Raji (cell line): Measurements from ENCODE around the gene ZNF862.

ENCODE experiments used
- POLR2A ChIP-seq: IDR thresholded peaks from 2 replicates; pipeline ENCODE4 v1.6.1; 2011; ENCODE audit warnings: low read depth, low read length, control low read depth; ENCODE audit not compliant: insufficient read depth

Gene ZNF862

DNA sequence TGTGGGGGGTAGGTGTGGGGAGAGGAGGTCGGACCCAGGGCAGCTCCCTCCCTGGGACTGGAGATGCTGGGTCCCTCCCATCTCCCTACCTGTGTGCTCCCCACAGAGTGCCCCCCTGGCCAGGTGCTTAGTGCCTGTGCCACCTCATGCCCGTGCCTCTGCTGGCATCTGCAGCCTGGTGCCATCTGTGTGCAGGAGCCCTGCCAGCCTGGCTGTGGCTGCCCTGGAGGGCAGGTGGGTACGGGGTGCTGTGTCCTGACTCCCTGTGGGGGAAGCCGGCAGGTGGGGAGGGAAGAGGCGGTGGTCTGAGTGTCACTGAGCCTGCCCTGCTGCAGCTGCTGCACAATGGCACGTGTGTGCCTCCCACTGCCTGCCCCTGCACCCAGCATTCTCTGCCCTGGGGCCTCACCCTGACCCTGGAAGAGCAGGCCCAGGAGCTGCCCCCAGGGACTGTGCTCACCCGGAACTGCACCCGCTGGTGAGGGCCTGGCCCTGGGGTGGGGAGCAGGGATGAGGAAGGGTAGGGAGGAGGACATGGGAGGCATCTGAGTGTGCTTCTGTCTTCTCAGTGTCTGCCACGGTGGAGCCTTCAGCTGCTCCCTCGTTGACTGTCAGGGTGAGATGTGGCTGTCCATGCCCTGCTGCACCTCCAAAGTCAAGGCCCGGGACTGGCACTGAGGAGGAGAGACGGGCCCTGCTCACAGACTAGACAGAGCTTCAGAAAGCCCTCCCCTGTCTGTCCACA is 11.7 kb upstream of the ZNF862 start:
- no peak for TF ChIP-seq POLR2A

DNA sequence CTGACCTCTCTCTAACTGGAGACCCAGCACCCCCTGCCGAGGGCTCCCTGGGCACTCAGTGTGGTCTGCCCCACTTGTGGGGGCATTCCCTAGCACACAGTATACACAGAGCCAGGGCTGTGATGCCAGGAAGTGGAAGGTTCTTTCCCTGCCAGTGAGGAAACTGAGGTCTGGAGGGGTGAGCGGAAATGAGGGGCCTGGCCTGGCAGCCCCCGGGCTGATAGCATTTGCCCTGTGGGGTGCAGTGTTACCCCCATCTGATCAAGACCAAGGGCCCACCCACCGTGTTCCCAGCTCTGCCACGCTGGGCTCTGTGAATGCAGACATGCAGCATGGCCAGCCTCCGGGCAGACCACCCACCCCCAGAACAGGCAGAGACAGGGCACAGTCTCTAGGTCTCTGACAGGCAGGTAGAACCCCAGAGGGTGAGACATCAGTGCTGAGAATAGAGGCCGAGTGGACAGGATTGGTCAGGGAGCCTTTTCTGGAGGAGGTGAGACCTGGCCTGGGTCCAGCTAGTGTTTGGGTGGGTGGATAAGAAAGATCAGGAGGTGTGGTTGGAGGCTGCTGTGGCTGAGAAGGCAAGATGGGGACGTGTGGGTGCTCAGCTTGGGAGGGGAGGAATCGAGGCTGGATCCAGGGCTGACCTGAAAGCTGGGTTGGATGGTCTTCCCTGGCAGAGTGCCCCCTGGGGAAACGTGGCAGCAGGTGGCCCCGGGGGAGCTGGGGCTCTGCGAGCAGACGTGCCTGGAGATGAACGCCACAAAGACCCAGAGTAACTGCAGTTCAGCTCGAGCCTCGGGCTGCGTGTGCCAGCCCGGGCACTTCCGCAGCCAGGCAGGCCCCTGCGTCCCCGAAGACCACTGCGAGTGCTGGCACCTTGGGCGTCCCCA is 10.8 kb upstream of the ZNF862 start:
- no peak for TF ChIP-seq POLR2A

DNA sequence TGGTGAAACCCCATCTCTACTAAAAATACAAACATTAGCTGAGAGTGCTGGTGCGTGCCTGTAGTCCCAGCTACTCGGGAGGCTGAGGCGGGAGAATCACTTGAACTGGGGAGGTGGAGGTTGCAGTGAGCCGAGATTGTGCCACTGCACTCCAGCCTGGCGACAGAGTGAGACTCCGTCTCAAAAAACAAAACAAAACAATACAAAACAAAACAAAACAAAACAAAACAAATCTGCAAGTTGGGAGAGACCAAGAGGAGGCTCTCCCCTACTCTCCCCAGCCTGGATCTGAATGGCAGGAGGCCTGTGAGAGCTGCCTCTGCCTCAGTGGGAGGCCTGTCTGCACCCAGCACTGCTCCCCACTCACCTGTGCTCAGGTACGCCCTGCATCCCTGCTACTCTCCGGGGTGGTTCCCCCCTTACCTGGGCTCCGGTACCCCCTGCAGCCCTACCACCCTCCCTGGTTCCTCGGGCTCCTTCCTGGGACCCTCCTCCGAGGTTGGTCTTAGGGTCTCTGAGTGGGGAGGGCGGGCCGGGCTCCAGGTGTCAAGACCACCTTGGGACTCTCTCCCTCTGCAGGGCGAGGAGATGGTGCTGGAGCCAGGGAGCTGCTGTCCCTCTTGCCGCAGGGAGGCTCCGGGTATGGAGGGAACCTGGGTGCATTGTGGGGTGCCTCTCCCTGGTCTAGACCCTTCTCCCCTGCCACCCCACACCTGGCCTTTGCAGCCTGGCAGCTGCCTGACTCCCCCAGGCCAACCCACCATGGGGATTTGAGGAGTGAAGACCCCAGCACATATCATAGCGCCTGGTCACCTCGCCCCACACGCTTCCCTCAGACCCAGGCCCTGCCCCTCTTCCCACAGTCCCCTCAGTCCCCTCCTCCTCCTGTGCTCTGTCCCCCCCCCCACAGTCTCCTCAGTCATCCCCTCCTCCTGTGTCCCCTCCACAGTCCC is 9.5 kb upstream of the ZNF862 start:
- no peak for TF ChIP-seq POLR2A

GRCh38 chr7:149830997-149831740 is 7.0 kb upstream of the ZNF862 start:
- TF ChIP-seq POLR2A: no peak

DNA sequence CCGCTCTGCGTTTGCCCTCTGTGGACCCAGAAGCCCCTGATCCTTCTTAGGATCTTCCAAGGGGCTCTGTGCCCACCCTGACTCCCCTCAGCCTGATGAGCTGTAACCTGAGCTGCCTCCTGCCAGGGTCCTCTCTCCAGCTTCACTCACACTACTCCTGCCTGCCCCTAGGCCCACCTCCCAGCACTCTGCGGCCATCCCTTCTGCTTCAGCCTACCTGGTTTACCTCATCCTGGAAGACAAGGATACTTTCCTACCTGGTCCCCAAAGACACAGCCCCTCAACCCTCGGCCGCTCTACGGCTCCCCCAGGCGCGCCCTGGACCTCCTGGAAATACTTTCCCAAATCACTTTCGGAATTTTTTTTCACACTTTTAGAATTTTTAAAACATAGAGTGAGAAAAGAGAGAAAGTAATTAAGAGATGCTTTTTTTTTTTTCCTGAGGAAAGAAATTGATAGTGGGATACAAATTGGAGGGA is 6.4 kb upstream of the ZNF862 start:
- no peak for TF ChIP-seq POLR2A

GRCh38 chr7:149832332-149833041 is 5.7 kb upstream of the ZNF862 start:
- TF ChIP-seq POLR2A: no peak

DNA sequence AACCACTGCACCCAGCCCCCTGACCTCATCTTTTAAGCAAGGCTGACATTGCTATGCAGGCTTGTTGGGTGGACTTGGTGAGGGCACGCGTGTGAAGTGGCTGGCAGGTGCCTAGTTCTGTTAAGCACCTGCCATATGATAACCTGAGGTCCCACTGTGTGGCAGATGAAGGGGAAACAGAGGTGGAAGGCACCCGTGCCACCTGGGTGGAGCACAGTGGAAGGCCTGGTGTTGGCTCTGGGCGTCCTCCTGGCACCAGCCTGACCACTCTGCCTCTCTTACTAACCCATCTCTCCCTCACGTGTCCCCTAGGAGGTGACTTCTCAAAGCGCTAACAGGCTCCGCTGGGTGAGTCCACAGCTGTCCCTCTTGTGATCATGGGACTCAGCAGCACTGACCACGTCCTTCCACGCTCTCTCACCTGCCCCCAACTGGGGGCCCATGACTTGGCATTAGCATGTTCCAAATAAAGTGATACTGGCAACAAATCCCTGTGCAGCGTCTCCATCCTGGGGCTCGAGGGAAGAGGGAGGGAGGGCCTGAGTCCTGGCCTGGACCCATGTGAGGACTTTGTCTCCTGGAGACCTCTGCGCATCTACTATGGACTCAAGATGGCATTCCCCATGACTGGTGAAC is 4.6 kb upstream of the ZNF862 start:
- TF ChIP-seq POLR2A: no peak

DNA sequence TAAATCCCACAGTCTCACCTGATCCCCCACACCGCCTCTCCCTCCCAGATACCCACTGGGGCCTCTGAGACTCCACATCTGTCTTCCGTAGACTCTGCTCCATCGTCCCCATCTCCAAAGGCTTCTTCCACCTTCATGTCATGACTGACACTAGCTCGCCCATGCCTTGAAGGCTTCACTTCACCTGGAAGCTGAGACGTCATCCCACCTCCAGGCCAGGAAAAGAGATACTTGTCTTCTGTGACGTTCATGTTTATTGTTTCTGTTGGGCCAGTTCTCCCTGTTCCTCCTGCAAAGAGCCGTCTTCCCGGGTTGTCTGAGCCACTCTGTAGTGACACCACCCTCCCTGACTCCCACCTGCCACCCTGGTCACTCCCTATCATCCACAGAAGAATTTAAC is 3.6 kb upstream of the ZNF862 start:
- no peak for TF ChIP-seq POLR2A

- no peak for TF ChIP-seq POLR2A
These were observed 1.7 kb upstream of the ZNF862 start for GRCh38 chr7:149836434-149836833.

DNA sequence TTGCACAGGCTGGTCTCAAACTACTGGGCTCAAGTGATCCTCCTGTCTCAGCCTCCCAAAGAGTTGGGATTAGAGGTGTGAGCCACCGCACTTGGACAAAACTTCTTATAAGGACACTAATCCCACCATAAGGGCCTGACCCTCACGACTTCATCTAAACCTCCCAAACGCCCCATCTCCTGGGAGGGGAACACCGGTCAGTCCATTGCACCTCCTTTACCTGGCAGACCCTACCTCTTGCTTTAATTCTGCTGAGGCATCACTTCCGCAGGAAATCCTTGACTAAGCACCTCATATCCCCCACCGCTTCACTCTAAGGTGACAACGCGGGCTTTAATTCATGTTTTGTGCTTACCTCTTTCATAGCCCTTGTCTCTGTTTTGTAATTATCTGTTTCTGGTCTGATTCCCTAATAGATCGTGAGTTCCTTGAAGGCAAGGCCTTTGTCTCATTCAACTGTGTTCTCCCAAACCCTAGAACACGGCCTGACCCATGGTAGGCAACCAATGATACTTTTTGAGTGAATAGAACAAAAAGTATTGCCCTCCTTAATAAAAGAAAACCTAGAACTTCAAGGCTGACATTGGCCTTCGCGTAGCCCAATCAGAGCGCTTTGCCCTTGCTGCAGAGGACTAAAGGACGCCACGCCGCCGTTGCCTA is 481 bp upstream of the ZNF862 start:
- TF ChIP-seq POLR2A: no peak

DNA sequence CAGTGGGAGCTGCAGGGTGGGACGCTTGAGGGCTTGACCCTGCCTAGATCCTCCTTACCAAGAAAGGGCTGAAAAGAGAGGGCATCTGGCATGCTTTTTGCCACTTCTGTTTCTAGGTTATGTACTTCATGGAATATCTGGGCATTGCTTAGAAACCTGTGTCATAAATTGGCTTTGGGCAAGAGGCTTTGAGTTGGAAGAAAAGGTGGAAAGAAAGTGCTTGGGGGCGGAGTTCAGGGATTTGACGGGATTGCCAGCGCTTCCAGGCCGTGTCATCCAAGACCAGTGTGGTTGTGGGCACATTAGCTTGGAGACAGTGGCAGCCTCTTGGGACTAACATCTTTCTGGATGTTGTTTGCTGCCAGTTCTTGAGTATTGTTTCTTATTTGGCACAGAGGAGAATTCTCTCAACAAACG is 825 bp downstream of the ZNF862 start:
- TF ChIP-seq POLR2A: no peak

DNA sequence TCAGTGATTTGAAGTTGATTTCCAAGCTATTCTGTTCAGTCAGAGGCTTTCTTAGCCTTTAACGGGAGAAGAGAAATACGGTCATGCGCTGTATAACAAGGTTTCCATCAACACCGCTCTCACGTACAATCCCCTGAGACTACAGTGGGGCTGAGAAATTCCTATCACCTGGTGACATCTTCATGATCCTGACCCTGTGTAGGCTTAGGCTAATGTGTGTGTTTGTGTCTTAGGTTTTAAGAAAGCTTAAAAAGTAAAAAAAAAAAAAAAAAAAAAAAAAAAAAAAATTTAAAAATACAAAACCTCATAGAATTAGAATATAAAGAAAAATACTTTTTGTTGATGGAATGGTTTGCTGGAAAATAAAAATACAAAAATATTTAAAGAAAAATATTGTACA is 1.8 kb downstream of the ZNF862 start:
- no peak for TF ChIP-seq POLR2A

DNA sequence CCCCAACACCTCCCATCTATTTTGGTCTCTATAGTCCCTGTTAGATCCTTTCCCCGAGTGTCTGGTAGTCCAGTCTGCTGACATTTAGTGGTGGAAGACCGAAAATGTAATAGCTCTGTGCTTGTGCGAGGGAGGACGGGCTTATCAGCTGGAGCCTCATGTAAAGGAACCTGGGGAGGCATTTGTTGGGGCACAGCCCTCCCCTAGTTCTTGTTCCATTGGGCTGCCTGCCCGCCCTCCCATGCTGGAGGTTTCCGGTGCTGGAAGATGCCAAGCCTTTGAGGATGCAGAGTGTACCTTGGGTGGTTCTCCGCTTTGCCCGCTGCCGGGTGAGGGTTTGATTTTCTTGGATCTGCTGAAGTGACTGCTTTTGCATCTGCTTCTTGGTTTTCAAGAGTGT is 5.4 kb downstream of the ZNF862 start:
- TF ChIP-seq POLR2A: no peak
